ENCODE data around the gene GRAP2.

The GRAP2 gene

DNA sequence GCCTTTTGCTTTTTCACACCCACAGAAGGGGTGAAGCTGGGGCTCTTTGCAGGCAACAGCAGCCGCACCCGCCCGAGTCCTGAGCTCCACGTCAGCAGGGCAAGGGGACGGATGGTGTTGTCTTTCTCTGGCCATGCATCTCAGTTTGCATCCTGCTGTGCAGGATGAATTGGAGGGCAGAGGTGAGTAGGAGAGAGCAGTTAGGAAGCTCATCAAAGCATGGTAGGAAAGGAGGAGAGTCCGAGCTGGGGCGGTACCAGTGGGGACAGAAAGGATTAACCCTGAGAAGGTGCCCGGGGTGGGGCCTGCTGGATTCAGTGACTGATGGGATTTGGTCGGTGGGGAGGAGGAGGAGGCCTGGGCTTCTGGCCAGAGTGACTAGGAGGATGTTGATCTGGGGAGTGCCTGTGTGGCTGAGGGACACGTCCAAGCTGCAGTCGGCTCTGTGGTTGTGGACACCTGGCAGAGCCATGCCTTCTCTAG is 108.4 kb downstream of the GRAP2 start:
- Histone ChIP-seq H3K4me3 (ENCODE audit: low read depth, low read length) (no peak overlapping the region), H3K9me3 (no peaks in the 10 kb centered on the region), H3K4me1 (peaks cover 6% of the 10 kb centered on the region), H3K27me3 (no peaks in the 10 kb centered on the region), H3K36me3 (no peaks in the 10 kb centered on the region)
- no peak for DNase-seq
- TF ChIP-seq, protein P1, sequence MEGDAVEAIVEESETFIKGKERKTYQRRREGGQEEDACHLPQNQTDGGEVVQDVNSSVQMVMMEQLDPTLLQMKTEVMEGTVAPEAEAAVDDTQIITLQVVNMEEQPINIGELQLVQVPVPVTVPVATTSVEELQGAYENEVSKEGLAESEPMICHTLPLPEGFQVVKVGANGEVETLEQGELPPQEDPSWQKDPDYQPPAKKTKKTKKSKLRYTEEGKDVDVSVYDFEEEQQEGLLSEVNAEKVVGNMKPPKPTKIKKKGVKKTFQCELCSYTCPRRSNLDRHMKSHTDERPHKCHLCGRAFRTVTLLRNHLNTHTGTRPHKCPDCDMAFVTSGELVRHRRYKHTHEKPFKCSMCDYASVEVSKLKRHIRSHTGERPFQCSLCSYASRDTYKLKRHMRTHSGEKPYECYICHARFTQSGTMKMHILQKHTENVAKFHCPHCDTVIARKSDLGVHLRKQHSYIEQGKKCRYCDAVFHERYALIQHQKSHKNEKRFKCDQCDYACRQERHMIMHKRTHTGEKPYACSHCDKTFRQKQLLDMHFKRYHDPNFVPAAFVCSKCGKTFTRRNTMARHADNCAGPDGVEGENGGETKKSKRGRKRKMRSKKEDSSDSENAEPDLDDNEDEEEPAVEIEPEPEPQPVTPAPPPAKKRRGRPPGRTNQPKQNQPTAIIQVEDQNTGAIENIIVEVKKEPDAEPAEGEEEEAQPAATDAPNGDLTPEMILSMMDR (IDR thresholded peaks at IDR 0.05; ENCODE audit: low read depth, low read length): no peak

DNA sequence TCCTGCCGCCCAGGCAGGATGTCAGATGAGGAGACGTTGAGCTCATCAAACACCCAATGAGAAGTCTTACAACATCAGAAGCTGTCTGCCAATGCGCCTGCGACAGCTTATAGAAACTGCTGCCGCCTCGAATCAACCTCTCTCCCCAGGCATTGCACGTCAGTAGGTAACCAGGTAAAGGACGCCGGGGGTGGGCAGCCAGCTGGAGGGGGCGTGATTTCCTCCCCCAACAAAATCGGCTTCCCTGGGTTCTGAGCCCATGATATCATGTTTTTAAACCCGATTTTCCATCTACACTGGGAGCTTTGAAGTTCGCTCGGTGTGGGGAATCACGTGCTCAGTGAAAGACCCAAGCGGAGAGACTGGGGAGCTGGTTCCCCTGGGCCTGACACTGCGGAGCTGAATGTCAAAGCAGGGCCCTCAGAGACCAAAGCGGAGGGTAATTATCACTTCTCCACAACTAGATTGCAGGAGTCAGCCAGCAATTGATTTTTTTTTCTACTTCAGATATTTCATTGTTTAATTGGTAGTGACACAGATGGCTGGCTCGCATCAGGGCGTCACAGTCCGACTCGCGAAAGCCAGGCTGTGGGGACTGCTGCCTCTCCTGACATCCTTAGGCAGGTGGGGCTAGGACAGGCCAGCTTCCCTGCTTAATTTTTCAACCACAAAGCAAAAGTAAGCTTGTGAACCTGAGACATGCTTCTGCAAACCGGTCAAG is 109.2 kb downstream of the GRAP2 start:
- no peaks in the 10 kb centered on the region for H3K27me3 ChIP-seq

DNA sequence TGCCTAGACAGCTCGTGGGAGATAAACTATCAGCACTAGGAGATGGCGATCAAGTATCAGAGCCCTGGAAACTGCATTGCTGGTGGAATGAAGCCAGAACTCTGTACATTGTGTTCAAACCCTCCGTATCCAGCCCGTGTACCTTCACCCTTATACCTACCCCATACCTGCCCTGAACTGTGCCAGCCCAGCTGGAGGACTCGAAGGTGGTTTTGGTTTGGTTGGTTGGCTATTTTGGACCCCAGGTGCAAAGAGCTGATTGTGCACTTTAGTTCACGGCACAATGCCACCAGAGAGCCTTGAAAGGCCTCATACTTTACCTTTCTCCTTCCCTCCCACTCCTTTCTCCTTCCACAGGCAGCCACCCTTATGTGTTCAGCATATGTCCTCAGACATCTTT is 109.9 kb downstream of the GRAP2 start:
- Histone ChIP-seq H3K4me3 (ENCODE audit: low read depth, low read length) (no peak overlapping the region), H3K9me3 (no peaks in the 10 kb centered on the region), H3K36me3 (no peaks in the 10 kb centered on the region), H3K4me1 (no peaks in the 10 kb centered on the region), H3K27me3 (no peaks in the 10 kb centered on the region)
- TF ChIP-seq, protein P1 (IDR thresholded peaks at IDR 0.05; ENCODE audit: low read depth, low read length): no peak
- no peak for DNase-seq

More for the DNA sequence above, 109.2 kb downstream of the GRAP2 start:
- no peak for DNase-seq
- Histone ChIP-seq H3K4me3 (ENCODE audit: low read depth, low read length) (no peak overlapping the region), H3K9me3 (no peaks in the 10 kb centered on the region), H3K4me1 (peaks cover 4% of the 10 kb centered on the region), H3K36me3 (no peaks in the 10 kb centered on the region)
- TF ChIP-seq, protein P1 (IDR thresholded peaks at IDR 0.05; ENCODE audit: low read depth, low read length): no peak

DNA sequence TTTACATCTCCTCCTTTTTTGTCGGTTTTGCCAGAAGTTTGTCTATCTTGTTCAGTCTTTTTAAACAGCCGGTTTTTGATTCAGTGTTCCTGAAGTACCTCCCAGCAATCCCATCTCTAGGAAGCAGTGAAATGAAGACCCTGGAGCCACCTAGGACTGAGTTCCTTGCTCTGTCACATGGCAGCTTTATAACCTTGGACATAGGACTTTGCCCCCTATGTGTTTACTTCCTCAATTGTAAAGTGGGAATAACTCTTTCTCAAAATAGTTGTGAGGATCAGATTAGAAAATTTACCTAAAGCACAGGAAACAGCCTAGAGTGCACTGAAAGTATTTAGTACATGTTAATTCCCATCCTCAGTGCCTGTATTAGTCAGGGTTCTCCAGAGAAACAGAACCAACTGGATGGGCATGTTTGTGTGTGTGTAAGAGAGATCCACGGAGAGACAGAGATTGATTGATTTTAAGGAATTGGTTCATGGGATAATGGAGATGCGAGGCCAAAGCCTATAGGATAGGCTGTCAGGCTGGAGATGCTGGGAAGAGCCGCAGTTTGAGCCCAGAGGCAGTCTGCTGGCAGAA is 113.9 kb downstream of the GRAP2 start:
- no peak overlapping the region for H3K4me3 ChIP-seq (ENCODE audit: low read depth, low read length)
- no peaks in the 10 kb centered on the region for H3K36me3 ChIP-seq
- DNase-seq: no peak
- TF ChIP-seq, protein P1 (IDR thresholded peaks at IDR 0.05; ENCODE audit: low read depth, low read length): no peak
- no peaks in the 10 kb centered on the region for H3K4me1 ChIP-seq
- no peaks in the 10 kb centered on the region for H3K9me3 ChIP-seq
- no peaks in the 10 kb centered on the region for H3K27me3 ChIP-seq

DNA sequence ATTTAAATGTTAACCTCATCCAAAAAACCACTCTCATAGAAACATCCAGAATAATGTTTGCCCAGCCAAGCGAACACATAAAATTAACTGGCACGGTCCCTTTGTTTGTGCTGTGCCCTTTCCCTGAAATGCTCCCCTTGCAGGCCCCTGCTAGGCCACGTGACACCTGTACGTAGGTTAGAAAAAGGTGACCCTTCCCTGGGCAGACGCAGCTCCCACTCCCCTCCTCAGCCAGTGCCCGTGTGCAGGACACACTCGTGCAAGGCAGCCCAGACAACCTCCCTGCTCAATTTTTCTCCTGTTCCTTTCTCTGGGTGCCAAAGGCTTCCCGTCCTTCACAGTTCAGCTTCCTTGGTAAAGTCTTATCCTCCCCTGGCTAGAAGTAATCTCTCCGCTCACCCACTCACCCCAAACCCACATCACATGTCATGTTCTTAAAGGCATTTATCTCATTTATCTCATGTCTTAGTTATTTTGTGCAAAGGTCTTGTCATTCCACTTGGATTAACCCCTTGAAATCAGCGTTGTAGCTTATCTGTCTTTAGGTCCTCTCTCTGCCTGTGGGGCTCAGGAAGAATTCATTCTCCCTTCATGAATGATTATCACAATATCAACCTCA is 114.6 kb downstream of the GRAP2 start:
- TF ChIP-seq, protein P1 (IDR thresholded peaks at IDR 0.05; ENCODE audit: low read depth, low read length): no peak

DNA sequence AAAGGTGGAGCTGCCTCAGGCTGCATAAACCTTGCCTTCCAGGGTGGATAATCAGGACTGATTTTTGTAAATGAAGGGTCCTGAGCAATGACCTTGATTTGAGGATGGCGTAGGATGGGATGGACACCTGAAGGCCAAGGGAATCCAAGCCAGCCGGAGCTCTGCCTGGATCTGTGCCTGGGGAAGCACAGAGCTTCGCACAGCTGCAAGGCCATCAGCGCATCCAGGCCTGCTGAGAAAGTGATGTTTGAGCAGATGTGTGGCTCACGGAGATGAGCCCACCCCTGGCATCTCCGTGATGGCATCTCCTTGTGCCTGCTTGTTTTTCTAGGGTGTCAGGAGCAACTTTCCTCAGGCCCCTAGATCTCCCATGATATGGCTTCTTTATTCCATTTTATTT is 117.2 kb downstream of the GRAP2 start:
- H3K4me3 ChIP-seq (ENCODE audit: low read depth, low read length): no peak overlapping the region
- H3K9me3 ChIP-seq: no peaks in the 10 kb centered on the region
- no peak for DNase-seq
- no peaks in the 10 kb centered on the region for H3K27me3 ChIP-seq
- H3K4me1 ChIP-seq: no peaks in the 10 kb centered on the region
- TF ChIP-seq, protein P1 (IDR thresholded peaks at IDR 0.05; ENCODE audit: low read depth, low read length): no peak
- no peaks in the 10 kb centered on the region for H3K36me3 ChIP-seq

More for the DNA sequence above, 114.6 kb downstream of the GRAP2 start:
- H3K4me1 ChIP-seq: no peaks in the 10 kb centered on the region
- no peaks in the 10 kb centered on the region for H3K27me3 ChIP-seq
- no peak for DNase-seq
- no peak overlapping the region for H3K4me3 ChIP-seq (ENCODE audit: low read depth, low read length)
- no peaks in the 10 kb centered on the region for H3K9me3 ChIP-seq
- no peaks in the 10 kb centered on the region for H3K36me3 ChIP-seq
